ENCODE data around the gene TNFAIP6. TPM values are rescaled to one million over a fixed set of nuclear protein-coding genes. Genes with fewer than 3 reads are reported as not detected.
"Not testable (repeated sequence)": the region's sequence is repeated elsewhere in the genome, so short reads cannot be mapped to it uniquely, and the experiment has no call there.

TNFAIP6 gene
- polyA plus RNA-seq (2014; cell fraction: cytosol; rRNA removed) = not detected in 2 replicates
- polyA plus RNA-seq (2014; cell fraction: nucleus; rRNA removed) = not detected in 2 replicates

DNA sequence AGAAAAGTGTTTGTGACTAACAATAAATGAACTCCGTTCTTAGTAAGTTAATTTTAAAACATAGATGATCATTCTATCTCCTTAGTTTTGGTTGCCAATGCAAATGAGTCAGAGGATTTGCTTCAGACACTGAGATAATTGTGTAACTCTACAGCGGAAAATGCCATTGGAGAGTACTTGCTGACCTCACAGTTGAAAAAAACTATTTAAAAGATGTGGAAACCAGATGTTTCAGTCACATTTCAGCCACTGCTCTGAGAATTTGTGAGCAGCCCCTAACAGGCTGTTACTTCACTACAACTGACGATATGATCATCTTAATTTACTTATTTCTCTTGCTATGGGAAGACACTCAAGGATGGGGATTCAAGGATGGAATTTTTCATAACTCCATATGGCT is at the start of gene TNFAIP6:
TNFAIP6 (plus strand) TSS at position 234 of the 400 bp plus-strand sequence; CDS start at position 309, 75 bp downstream.
- DNase-seq (ENCODE audit: low spot score) = peak; percentile 17

DNA sequence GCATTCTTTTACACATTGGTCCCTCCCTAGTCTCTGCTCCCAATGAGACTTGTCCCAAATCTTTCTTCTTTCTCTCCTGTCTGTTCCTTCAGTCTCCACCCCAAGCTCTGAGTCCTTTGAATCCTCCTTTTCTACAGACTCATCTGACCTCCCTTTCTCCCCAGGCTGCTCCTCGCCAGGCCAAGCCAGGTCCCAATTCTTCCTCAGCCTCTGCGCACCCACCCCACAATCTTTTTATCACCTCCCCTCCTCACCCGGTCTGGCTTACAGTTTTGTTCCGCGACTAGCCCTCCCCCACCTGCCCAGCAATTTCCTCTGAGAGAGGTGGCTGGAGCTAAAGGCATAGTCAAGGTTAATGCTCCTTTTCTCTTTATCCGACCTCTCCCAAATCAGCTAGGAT is 47.1 kb upstream of the TNFAIP6 start:
- DNase-seq (ENCODE audit: low spot score) = not testable (repeated sequence)

DNA sequence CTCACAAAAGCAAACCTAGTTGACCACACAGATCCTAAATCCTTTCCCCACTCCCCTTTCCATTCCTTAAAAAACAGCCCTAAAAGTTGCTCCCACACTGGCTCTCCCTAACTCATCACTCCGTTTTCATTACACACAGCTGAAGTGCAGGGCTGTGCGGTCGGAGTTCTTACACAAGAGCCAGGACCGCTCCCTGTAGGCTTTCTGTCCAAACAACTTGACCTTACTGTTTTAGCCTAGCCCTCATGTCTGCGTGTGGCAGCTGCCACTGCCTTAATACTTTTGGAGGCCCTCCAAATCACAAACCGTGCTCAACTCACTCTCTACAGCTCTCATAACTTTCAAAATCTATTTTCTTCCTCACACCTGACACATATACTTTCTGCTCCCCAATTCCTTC is 45.0 kb upstream of the TNFAIP6 start:
- DNase-seq (ENCODE audit: low spot score) = not testable (repeated sequence)

- peak; percentile 32 for DNase-seq (ENCODE audit: low spot score)
These were observed 42.0 kb upstream of the TNFAIP6 start for GRCh38 chr2:151315381-151315903.

DNA sequence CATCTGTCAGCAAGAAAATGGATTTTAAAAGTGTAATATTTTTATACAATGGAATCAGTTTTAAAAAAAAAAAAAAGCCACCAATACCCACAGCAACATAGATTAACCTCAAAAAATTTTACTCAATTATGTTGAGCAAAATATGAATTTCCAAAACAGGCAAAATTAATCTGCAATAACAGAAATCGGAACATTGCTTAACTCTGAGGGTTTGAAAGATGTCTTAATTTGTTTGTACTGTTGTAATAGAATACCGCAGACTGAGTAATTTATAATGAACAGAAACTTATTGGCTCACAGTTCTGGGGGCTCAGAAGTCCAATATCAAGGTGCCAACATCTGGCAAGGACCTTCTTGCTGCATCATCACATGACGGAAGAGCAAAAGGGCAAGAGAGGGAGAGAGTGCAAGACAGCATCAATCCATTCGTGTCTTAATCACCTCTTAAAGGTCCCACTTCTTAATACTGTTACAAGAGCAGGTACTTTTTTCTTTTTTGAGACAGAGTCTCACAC is 31.8 kb upstream of the TNFAIP6 start:
- no peak for DNase-seq (ENCODE audit: low spot score)

DNA sequence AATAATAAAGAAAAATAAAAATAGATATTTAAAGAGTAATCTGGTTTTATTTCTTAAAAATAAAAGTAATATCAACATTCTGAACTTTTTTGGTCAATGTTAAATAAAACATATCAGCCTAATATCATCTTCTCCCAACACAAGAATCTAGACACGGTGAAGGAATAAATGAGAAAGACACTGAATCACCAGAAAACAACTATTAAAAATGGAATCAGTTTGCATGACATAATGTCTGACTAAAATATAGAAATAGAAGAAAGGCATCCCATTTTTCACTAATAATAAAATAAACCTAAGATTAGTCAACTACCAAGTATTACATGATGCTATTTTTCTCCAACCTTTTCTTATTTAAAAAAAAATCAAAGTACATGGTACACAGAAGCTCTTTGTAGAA is 30.8 kb upstream of the TNFAIP6 start:
- DNase-seq (ENCODE audit: low spot score) = no peak

- DNase-seq (ENCODE audit: low spot score) = no peak
These were observed 27.4 kb upstream of the TNFAIP6 start for GRCh38 chr2:151329998-151330397.

GRCh38 chr2:151333083-151333482 is 24.3 kb upstream of the TNFAIP6 start:
- DNase-seq (ENCODE audit: low spot score) = no peak

GRCh38 chr2:151334082-151334815 is 23.1 kb upstream of the TNFAIP6 start:
- DNase-seq (ENCODE audit: low spot score) = no peak

DNA sequence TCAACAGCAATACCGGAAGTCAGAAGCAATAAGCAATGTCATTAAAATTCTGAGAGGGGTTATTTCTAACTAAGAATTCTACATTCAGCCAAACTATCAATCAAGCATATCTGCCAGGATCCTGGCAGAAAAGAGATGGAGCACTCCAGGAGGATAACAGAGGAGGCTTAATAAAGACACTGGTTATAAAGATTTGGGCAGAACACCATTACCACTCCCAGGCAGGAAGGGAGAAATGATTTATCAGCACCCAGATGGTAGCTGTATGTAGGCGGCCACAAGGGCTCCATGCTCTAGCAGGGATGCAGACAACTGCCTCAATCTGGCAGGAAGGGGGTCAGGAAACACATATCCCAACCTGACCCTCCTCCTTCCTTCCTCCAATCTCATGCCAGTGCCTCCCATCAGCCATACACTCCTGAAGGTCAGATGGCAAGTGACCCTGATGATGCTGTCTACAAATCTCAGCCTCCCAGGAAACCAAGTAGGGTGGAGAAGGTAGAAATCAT is 20.5 kb upstream of the TNFAIP6 start:
- DNase-seq (ENCODE audit: low spot score) = no peak

- DNase-seq (ENCODE audit: low spot score) = no peak
These were observed 19.7 kb upstream of the TNFAIP6 start for GRCh38 chr2:151337643-151338042.

DNA sequence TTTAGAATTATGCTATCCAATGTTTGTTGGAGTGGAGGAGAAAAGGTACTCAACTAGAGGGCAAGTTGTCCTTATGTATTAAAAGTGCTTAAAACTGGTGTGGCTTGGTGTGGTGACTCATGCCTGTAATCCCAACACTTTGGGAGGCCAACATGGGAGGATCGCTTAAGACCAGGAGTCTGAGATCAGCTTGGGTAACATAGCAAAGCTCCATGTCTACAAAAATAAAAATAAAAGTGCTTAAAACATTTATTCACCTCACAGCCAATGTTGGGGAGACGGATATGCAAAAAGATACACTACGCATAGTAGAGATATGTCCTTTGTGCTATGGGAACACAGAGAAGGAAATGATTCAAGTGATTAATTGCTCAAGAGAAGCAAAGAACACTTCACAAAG is 19.3 kb upstream of the TNFAIP6 start:
- no peak for DNase-seq (ENCODE audit: low spot score)

DNA sequence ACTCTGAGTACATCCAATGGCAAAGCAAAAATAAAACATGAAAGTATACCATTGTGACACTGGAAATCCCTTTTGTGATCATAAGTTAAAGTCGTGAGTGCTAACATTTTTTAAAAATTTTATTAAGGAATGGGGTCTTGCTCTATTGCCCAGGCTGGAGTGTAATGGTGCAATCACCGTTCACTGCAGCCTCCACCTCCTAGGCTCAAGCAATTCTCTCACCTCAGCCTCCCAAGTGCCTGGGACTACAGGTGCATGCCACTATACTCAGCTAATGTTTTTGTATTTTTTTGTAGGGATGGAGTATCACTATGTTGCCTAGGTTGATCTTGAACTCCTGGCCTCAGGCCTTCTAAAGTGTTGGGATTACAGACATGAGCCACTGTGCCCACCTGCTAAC is 14.3 kb upstream of the TNFAIP6 start:
- no peak for DNase-seq (ENCODE audit: low spot score)

DNA sequence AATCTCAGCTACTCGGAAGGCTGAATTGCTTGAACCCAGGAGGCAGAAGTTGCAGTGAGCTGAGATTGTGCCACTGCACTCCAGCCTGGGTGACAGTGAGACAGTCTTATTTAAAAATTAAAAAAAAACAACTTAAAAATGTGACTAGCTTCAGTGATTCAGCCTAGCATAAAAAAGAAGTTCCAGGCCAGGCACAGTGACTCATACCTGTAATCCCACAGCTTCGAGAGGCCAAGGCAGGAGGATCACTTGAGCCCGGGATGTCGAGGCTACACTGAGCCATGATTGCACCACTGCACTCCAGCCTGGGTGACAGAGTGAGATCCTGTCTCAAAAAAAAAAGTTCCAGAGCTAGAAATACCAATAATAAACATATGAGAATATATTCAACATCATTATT is 13.2 kb upstream of the TNFAIP6 start:
- not testable (repeated sequence) for DNase-seq (ENCODE audit: low spot score)

DNA sequence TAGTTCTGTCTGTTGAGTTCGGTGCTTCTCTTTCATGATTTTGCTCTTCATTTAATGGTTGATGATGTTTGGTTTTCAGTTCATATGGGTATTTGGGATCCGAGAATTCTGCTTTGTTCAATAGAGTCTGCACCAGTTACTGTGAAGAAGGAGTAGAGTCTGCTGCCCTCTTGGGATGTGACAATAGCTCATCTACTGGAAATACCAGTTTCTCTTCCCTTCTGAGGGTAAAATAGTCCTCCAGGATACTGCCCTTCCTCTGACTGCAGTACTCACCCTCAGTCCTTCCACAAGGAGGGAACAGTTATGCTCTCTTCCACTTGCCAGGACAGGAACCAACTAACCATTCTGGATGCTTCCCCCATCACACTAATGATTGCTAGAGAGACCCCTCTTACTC is 12.5 kb upstream of the TNFAIP6 start:
- DNase-seq (ENCODE audit: low spot score) = no peak

DNA sequence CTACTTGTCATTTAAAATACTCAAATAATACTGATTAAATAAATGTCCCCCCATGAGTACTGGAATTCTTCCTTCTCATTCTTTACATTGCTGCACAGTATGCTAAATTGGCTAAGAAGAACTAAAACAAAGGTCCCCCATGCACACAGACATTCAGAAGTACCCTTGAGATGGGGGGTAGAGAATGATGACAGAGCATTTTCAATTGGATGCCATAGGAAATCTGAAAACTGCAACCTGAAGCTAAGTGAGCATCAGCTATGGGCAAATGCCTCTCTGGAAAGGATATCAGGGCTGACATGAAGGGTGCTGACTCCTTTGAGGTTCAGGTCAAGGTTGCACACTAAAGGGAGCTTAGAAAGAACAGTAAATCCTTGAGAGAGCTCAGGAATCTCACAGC is 10.1 kb upstream of the TNFAIP6 start:
- no peak for DNase-seq (ENCODE audit: low spot score)

GRCh38 chr2:151347906-151348305 is 9.5 kb upstream of the TNFAIP6 start:
- DNase-seq (ENCODE audit: low spot score) = peak; percentile 5

DNA sequence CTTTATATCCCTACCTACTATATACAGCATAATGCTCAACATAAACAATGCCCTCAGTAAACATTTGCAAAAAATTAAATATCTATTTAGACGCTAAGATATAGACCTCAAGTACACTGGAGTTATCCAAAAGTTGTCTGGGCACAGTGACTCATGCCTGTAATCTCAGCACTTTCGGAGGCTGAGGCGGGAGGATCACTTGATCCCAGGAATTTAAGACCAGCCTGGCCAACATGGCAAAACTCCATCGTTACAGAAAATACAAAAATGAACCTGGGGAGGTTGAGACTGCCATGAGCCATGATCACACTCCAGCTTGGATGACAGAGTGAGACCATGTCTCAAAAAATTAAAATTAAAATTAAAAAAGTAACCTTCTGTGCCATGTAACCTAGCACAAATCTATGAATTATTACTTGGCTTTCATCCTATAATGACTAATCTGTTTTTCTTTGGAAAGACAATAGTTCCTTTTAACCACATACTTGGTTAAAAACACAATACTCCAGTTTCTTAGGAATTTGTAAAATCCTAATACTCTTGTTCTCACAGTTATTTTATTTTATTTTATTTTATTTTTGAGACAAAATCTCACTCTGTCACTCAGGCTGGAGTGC is 6.7 kb upstream of the TNFAIP6 start:
- no peak for DNase-seq (ENCODE audit: low spot score)

DNA sequence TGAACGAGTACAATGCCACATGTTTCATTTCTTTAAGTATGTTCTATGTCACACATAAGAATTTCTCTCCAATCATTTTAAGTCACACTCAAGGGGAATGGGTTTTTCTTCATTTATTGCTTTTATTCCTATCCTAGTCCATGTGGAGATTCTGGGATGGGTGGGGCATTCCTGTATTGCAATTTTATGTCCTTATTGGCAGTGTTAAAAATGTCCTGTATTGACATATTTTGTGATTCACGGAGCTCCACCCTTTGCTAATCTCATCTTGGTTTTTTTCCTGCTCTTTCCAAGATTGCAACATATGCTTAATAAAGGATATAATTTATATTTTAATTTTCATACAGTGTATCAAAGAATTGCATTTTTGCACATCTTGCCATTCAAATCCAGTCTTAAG is 3.4 kb upstream of the TNFAIP6 start:
- no peak for DNase-seq (ENCODE audit: low spot score)

- no peak for DNase-seq (ENCODE audit: low spot score)
These were observed 2.6 kb upstream of the TNFAIP6 start for GRCh38 chr2:151354807-151355206.

DNA sequence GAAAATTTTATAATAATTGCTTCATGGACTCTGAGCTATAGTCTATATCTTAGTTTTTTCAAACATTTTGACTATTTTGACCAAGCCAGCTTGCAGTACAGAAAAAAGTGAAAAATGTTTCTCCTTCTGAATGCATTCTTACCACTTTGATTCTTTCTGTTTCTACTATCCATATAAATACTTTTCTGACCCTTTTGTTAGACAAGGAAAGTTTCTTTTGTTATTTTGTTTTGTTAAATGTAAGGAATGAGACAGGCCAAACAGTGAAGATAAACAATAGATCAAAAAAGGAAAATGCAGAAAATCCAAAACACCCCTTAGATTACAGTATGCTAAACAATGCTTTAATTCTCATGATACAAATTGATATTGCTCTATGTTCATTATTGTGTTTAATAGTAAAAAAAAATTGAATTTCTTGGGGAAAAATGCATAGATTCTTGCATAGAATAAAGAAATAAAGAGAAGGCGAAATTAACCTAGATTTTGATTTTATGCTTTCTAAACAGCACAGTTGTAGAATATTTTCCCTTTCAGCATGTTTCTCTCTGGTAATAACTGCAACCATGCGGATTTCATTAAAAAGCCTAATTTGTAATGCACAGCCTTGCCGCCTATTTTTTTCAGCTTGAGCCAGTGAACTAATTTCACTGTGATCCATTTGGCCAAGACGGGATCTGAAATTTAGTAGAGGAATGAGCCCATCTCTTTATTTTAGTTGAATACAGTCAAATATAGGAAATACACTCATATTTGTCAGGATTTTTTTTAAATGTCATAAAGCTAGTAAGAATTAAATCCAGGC is 976 bp downstream of the TNFAIP6 start:
- no peak for DNase-seq (ENCODE audit: low spot score)

All from SK-N-DZ (cell line).